H1 (cell line): ENCODE data around the gene BOLL. TPM values are rescaled to one million over a fixed set of nuclear protein-coding genes. Genes with fewer than 3 reads are reported as not detected.

Experiments used
- CTCF ChIA-PET: fragments of 300-600 bp; sonication (Branson Sonifier 250); formaldehyde crosslinking; loops from one replicate; lab custom pipeline; 2021; ENCODE audit not compliant: partially characterized antibody; lab: Charles Lee
- POLR2A ChIA-PET: fragments of 300-600 bp; sonication (Branson Sonifier 250); formaldehyde crosslinking; loops from one replicate; lab custom pipeline; 2021; ENCODE audit warnings: inconsistent platforms; ENCODE audit not compliant: partially characterized antibody; lab: Charles Lee
- DNase-seq, 2 experiments: peaks; one replicate each; pipeline versions ENCODE4 v3.0.0 to v3.0.0-alpha.2; 2010 to 2022; ENCODE audit warnings: low spot score in 2 of 2, low read depth in 1 of 2, mixed read lengths in 1 of 2
- FAIRE-seq: peaks from 2 replicates; lab custom pipeline; 2011; peaks lifted over from hg19 to GRCh38; lab: Jason Lieb, UNC
- H2AFZ ChIP-seq: 2 replicates; pipeline ENCODE4 v1.8.1; 2012; ENCODE audit warnings: low read length, inconsistent platforms
- H2AK5ac ChIP-seq: 2 replicates; pipeline ENCODE4 v1.6.1; 2013; ENCODE audit warnings: low read depth, low read length
- H2BK120ac ChIP-seq: replicated peaks from 2 replicates; pipeline ENCODE3; 2013; ENCODE audit warnings: low read depth, low read length, inconsistent platforms
- H2BK12ac ChIP-seq: 2 replicates; pipeline ENCODE4 v1.6.1; 2013; ENCODE audit warnings: low read depth, low read length
- H2BK15ac ChIP-seq: 2 replicates; pipeline ENCODE4 v1.6.1; 2013; ENCODE audit warnings: low read length
- H2BK20ac ChIP-seq: 2 replicates; pipeline ENCODE4 v1.6.1; 2013; ENCODE audit warnings: low read length
- H2BK5ac ChIP-seq: 2 replicates; pipeline ENCODE4 v1.6.1; 2013; ENCODE audit warnings: low read depth, low read length
- H3K14ac ChIP-seq: 2 replicates; pipeline ENCODE4 v1.6.1; 2013; ENCODE audit warnings: inconsistent platforms; ENCODE audit not compliant: insufficient read length
- H3K18ac ChIP-seq: 2 replicates; pipeline ENCODE4 v1.6.1; 2013; ENCODE audit warnings: low read length; ENCODE audit errors: extremely low read depth
- H3K23ac ChIP-seq: 2 replicates; pipeline ENCODE4 v1.6.1; 2013; ENCODE audit warnings: inconsistent platforms; ENCODE audit not compliant: insufficient read length
- H3K23me2 ChIP-seq: 2 replicates; pipeline ENCODE4 v1.6.1; 2013; ENCODE audit warnings: low read depth, low read length
- H3K27ac ChIP-seq: 2 replicates; pipeline ENCODE4 v1.6.1; 2011; ENCODE audit warnings: low read depth, low read length, inconsistent platforms
- H3K27me3 ChIP-seq, 4 experiments: replicated peaks in 1 of 4; 1 replicate in 1 of 4; 2 replicates in 3 of 4; pipeline versions ENCODE4 v1.6.1 to v1.8.1; 2011 to 2013; ENCODE audit warnings: low read length in 3 of 4, mild to moderate bottlenecking in 3 of 4, inconsistent platforms in 2 of 4, mixed read lengths in 2 of 4, moderate library complexity in 1 of 4; ENCODE audit not compliant: control insufficient read depth in 3 of 4, insufficient read depth in 3 of 4; ENCODE audit errors: extremely low read depth in 1 of 4
- H3K36me3 ChIP-seq, 4 experiments: 2 replicates each; pipeline versions ENCODE4 v1.6.1 to v1.8.1; 2011 to 2013; ENCODE audit warnings: mild to moderate bottlenecking in 4 of 4, low read length in 3 of 4, moderate library complexity in 2 of 4, control low read depth in 1 of 4, inconsistent platforms in 1 of 4; ENCODE audit not compliant: insufficient read depth in 4 of 4, control insufficient read depth in 2 of 4
- H3K4ac ChIP-seq: replicated peaks from 2 replicates; pipeline ENCODE3; 2013; ENCODE audit warnings: low read length, low read depth, mixed read lengths, inconsistent platforms; ENCODE audit not compliant: insufficient read length
- H3K4me1 ChIP-seq, 4 experiments: replicated peaks in 1 of 4; 1 replicate in 1 of 4; 2 replicates in 3 of 4; pipeline versions ENCODE4 v1.6.1 to v1.8.1; 2011 to 2013; ENCODE audit warnings: low read length in 3 of 4, inconsistent platforms in 2 of 4, mixed read lengths in 1 of 4; ENCODE audit not compliant: insufficient read depth in 4 of 4, control insufficient read depth in 3 of 4
- H3K4me2 ChIP-seq, 2 experiments: 2 replicates each; pipeline versions ENCODE4 v1.6.1 to v1.8.1; 2011 to 2013; ENCODE audit warnings: low read depth in 2 of 2, low read length in 2 of 2, control low read depth in 1 of 2, inconsistent platforms in 1 of 2, mild to moderate bottlenecking in 1 of 2; ENCODE audit not compliant: insufficient read depth in 1 of 2
- H3K4me3 ChIP-seq, 4 experiments: fragments of 200-600, 300-600 bp in 1 of 4; sonication (generic), shearing (Covaris generic), sonication (Bioruptor Twin) in 1 of 4; 2 replicates each; pipeline versions ENCODE4 v1.5.1 to v1.8.1; 2011 to 2016; ENCODE audit warnings: low read length in 4 of 4, low read depth in 3 of 4, control low read depth in 2 of 4, inconsistent platforms in 2 of 4, mild to moderate bottlenecking in 2 of 4, mixed read lengths in 1 of 4, moderate library complexity in 1 of 4; ENCODE audit not compliant: insufficient read depth in 2 of 4; ENCODE audit errors: extremely low read depth in 1 of 4
- H3K56ac ChIP-seq: replicated peaks from 2 replicates; pipeline ENCODE3; 2013; ENCODE audit warnings: low read depth, mild to moderate bottlenecking, mixed read lengths, low read length, inconsistent platforms; ENCODE audit not compliant: insufficient read length
- H3K79me1 ChIP-seq: 2 replicates; pipeline ENCODE4 v1.6.1; 2013; ENCODE audit warnings: low read depth, low read length, control low read depth
- H3K79me2 ChIP-seq, 2 experiments: 2 replicates each; pipeline versions ENCODE4 v1.6.1 to v1.8.1; 2012 to 2013; ENCODE audit warnings: low read length in 2 of 2, mild to moderate bottlenecking in 2 of 2, inconsistent platforms in 1 of 2; ENCODE audit not compliant: insufficient read depth in 2 of 2, control insufficient read depth in 1 of 2
- H3K9ac ChIP-seq, 4 experiments: replicated peaks in 1 of 4; 1 replicate in 1 of 4; 2 replicates in 3 of 4; pipeline versions ENCODE4 v1.6.1 to v1.8.1; 2011 to 2013; ENCODE audit warnings: low read depth in 3 of 4, low read length in 3 of 4, control low read depth in 2 of 4, mild to moderate bottlenecking in 2 of 4, moderate library complexity in 2 of 4, inconsistent platforms in 1 of 4; ENCODE audit errors: extremely low read depth in 1 of 4
- H3K9me3 ChIP-seq, 2 experiments: 2 replicates each; pipeline versions ENCODE4 v1.6.1 to v1.8.1; 2012 to 2013; ENCODE audit warnings: mild to moderate bottlenecking in 2 of 2, moderate library complexity in 2 of 2, control low read depth in 1 of 2, inconsistent platforms in 1 of 2, low read depth in 1 of 2, low read length in 1 of 2, mixed read lengths in 1 of 2; ENCODE audit not compliant: insufficient read depth in 2 of 2
- H4K20me1 ChIP-seq, 2 experiments: replicated peaks in 1 of 2; 2 replicates each; pipeline versions ENCODE3 to v1.8.1; 2011 to 2013; ENCODE audit warnings: inconsistent platforms in 2 of 2, low read length in 2 of 2, mild to moderate bottlenecking in 1 of 2; ENCODE audit not compliant: insufficient read depth in 2 of 2, control insufficient read depth in 1 of 2
- H4K5ac ChIP-seq: 2 replicates; pipeline ENCODE4 v1.6.1; 2013; ENCODE audit warnings: low read length, low read depth, mixed read lengths, inconsistent platforms; ENCODE audit not compliant: insufficient read length
- H4K8ac ChIP-seq: 2 replicates; pipeline ENCODE4 v1.8.0; 2013; ENCODE audit warnings: mild to moderate bottlenecking, moderate library complexity, low read length, inconsistent platforms; ENCODE audit not compliant: insufficient read depth; ENCODE audit errors: extremely low read depth
- H4K91ac ChIP-seq: replicated peaks from 2 replicates; pipeline ENCODE3; 2013; ENCODE audit warnings: low read length, mixed read lengths, inconsistent platforms; ENCODE audit not compliant: insufficient read length
- CHD2 ChIP-seq: IDR thresholded peaks from 2 replicates; pipeline ENCODE4 v1.6.1; 2012; ENCODE audit warnings: low read length, improper control_type of control experiment
- EGR1 ChIP-seq: IDR thresholded peaks from 2 replicates; pipeline ENCODE4 v1.6.1; 2011; ENCODE audit warnings: low read depth, low read length, borderline replicate concordance
- GTF2F1 ChIP-seq: IDR thresholded peaks from 2 replicates; pipeline ENCODE4 v1.6.1; 2012; ENCODE audit warnings: low read depth, low read length, improper control_type of control experiment, borderline replicate concordance
- JUN ChIP-seq: IDR thresholded peaks from 2 replicates; pipeline ENCODE4 v1.6.1; 2011; ENCODE audit warnings: low read depth, mild to moderate bottlenecking, improper control_type of control experiment, low read length
- KDM1A ChIP-seq: fragments of 200-600, 300-600 bp; sonication (generic); IDR thresholded peaks from 2 replicates; pipeline ENCODE4 v1.7.1; 2016; ENCODE audit warnings: mild to moderate bottlenecking, low read length, borderline replicate concordance
- KDM4A ChIP-seq: IDR thresholded peaks from one replicate; pipeline ENCODE4 v1.7.1; 2012; ENCODE audit warnings: low read depth, mild to moderate bottlenecking, moderate library complexity, low read length, inconsistent platforms; ENCODE audit not compliant: severe bottlenecking
- KDM5A ChIP-seq: fragments of 200-600 bp; IDR thresholded peaks from 2 replicates; pipeline ENCODE4 v1.7.1; 2012; ENCODE audit warnings: mild to moderate bottlenecking, low read length, inconsistent platforms, mixed read lengths
- MAFK ChIP-seq: IDR thresholded peaks from 2 replicates; pipeline ENCODE4 v1.6.1; 2012; ENCODE audit warnings: low read depth, mild to moderate bottlenecking, improper control_type of control experiment, low read length
- PHF8 ChIP-seq: fragments of 200-600 bp; sonication (generic); conservative IDR thresholded peaks from 2 replicates; pipeline ENCODE4 v1.7.1; 2012; ENCODE audit warnings: low read depth, mild to moderate bottlenecking, inconsistent platforms, low read length, moderate library complexity
- RBBP5 ChIP-seq: IDR thresholded peaks from 2 replicates; pipeline ENCODE4 v1.7.1; 2012; ENCODE audit warnings: low read depth, mild to moderate bottlenecking, inconsistent platforms, low read length, moderate library complexity, borderline replicate concordance
- RXRA ChIP-seq: IDR thresholded peaks from 2 replicates; pipeline ENCODE4 v1.6.1; 2011; ENCODE audit warnings: low read depth, mild to moderate bottlenecking, low read length, moderate library complexity; ENCODE audit not compliant: insufficient read depth
- SAP30 ChIP-seq: fragments of 300-600 bp; sonication (generic); IDR thresholded peaks from 2 replicates; pipeline ENCODE4 v1.7.1; 2012; ENCODE audit warnings: low read length, moderate library complexity, mild to moderate bottlenecking, inconsistent platforms; ENCODE audit not compliant: insufficient read depth, insufficient replicate concordance
- TAF1 ChIP-seq: IDR thresholded peaks from 2 replicates; pipeline ENCODE4 v1.6.1; 2011; ENCODE audit warnings: mild to moderate bottlenecking, low read depth, low read length
- TBP ChIP-seq: IDR thresholded peaks from 2 replicates; pipeline ENCODE4 v1.6.1; 2011; ENCODE audit warnings: low read depth, low read length, improper control_type of control experiment
- ZNF274 ChIP-seq: IDR thresholded peaks from 2 replicates; pipeline ENCODE4 v1.7.0; 2012; ENCODE audit warnings: low read length, borderline replicate concordance; ENCODE audit errors: extremely low read depth
- WGBS, 2 experiments: shearing (Covaris generic) in 1 of 2; methylation state at CpG; one replicate each; pipeline versions ENCODE4 v1.1.6 to v1.1.7; 2013 to 2015; ENCODE audit warnings: low lambda C conversion rate in 2 of 2, mixed read lengths in 2 of 2, inconsistent platforms in 1 of 2, low coverage in 1 of 2, missing lambda C conversion rate in 1 of 2; ENCODE audit not compliant: insufficient replicate concordance in 2 of 2, insufficient coverage in 1 of 2, insufficient read length in 1 of 2; ENCODE audit errors: extremely low coverage in 1 of 2, missing lambda C conversion rate in 1 of 2; 5-methylcytosine and 5-hydroxymethylcytosine counted together
- polyA plus RNA-seq, 7 experiments: library from polyadenylated mRNA; depleted of rRNA in 3 of 7; stranded (reverse) in 5 of 7; unstranded in 2 of 7; fragments of >200 nt in 5 of 7; fragments of 200-250 nt in 2 of 7; gene quantifications; 1 replicate in 5 of 7; 2 replicates in 1 of 7; 4 replicates in 1 of 7; pipeline versions ENCODE4 v1.2.1 to v1.2.3, GENCODE V29; 2011 to 2013; ENCODE audit warnings: missing spikeins in 2 of 7, mixed read lengths in 2 of 7
- total RNA-seq: library from RNA; stranded (reverse); fragmentation: NEBNext Ultra II Directional; extraction: Animal tissue kit (Norgen Biotek cat#: 25700); gene quantifications from 2 replicates; pipeline ENCODE4 v1.2.1, GENCODE V29; 2021

The BOLL gene
- total and polyA plus RNA-seq, 2 of the 8 experiments (the other 6 are each of a cell fraction or from before 2014, with no cell fraction given), result not detected

DNA sequence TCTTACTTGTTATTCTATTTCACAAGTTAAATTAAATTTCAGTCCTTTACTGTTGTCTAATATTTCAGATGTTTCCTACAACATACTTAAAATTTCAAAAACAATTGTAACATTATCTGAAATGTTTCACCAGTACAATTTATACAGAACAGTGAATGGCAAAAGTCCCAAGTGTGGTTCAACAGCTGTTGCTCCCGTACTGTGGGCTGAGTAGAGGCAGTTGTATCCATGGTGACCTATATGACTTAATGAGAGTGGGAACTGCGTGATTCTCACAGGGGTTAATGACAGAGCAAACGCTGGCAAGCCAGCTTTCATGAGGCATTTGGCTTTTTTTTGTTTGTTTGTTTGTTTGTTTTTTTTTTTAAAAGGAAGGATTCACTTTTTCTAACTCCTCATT is 13.9 kb upstream of the BOLL start:
- Histone ChIP-seq H2AK5ac (no peak overlapping the region), H2BK20ac (no peak overlapping the region), H2BK12ac (no peak overlapping the region), H3K23me2 (0 out of 2 replicates have a peak, but pooled peaks cover 1% of the 10 kb centered on the region), H2BK120ac (no peak overlapping the region), H4K91ac (no peak overlapping the region), H3K9ac (no peak overlapping the region), H3K79me1 (no peaks in the 10 kb centered on the region), H3K36me3 (no peaks in the 10 kb centered on the region), H3K4me1 (peaks cover 0 to 3% (median 1%) of the 10 kb centered on the region in 4 experiments; a peak in 2 of 7 replicates), H3K9me3 (no peaks in the 10 kb centered on the region), H3K4me3 (no peak overlapping the region), H3K27me3 (peaks cover 0 to 2% (median under 1%) of the 10 kb centered on the region in 4 experiments; a peak in 3 of 7 replicates), H4K8ac (no peak overlapping the region), H4K20me1 (no peaks in the 10 kb centered on the region), H3K23ac (no peak overlapping the region), H3K4ac (no peak overlapping the region), H3K79me2 (no peaks in the 10 kb centered on the region), H2AFZ (no peak overlapping the region), H3K18ac (no peak overlapping the region), H3K27ac (no peak overlapping the region), H2BK5ac (no peak overlapping the region), H3K4me2 (no peak overlapping the region), H2BK15ac (no peak overlapping the region), H4K5ac (no peak overlapping the region), H3K14ac (no peak overlapping the region), H3K56ac (no peak overlapping the region)
- DNase-seq (no peak), FAIRE-seq (no peak)
- CTCF ChIA-PET, result interaction anchor here (0.7 to 2.1 kb wide), 4 partner anchors 14 to 328 kb away, joined by 3 to 5 read pairs (median 4); no protein-coding TSS in a partner anchor
- 78% methylated on average over 3 of the region's 3 CpGs; no CpG with 5 or more reads in 1 of the 2 experiments for WGBS, 2 experiments
- POLR2A ChIA-PET, result no interaction called here
- no peak for TF ChIP-seq TBP
- TF ChIP-seq EGR1, result no peak
- TF ChIP-seq CHD2, result no peak
- no peak for TF ChIP-seq RBBP5
- no peak for TF ChIP-seq KDM4A
- TF ChIP-seq KDM1A, result no peak
- no peak for TF ChIP-seq SAP30
- no peak for TF ChIP-seq GTF2F1
- no peak for TF ChIP-seq JUN
- no peak for TF ChIP-seq TAF1
- TF ChIP-seq PHF8, result no peak
- no peak for TF ChIP-seq RXRA
- no peak for TF ChIP-seq KDM5A
- no peak for TF ChIP-seq ZNF274
- no peak for TF ChIP-seq MAFK
